Heart right ventricle (tissue), 16 donors: ENCODE data around the gene SFXN5. TPM values are rescaled to one million over a fixed set of nuclear protein-coding genes. Genes with fewer than 3 reads are reported as not detected.

Experiments used
- ATAC-seq, 8 donors: fragments of 200-7000 bp; cut with Tn5 transposase; one replicate each; pipeline ENCODE4 v1.9.1; 2020; ENCODE audit warnings: mild to moderate bottlenecking in 8 of 8, moderate library complexity in 8 of 8, moderate number of reproducible peaks in 1 of 8
- DNase-seq, 2 donors: peaks; one replicate each; pipeline ENCODE4 v3.0.0-alpha.2; 2020
- H3K27ac ChIP-seq, 10 donors: fragments of 200-600 bp; sonication (generic) in 2 of 10; one replicate each; pipeline versions ENCODE4 v1.5.0 to v1.8.0; 2020 to 2022; ENCODE audit warnings: mild to moderate bottlenecking in 3 of 10
- H3K27me3 ChIP-seq, 7 donors: fragments of 200-600 bp; one replicate each; pipeline ENCODE4 v1.8.0; 2021 to 2022; ENCODE audit warnings: mild to moderate bottlenecking in 2 of 7
- H3K36me3 ChIP-seq, 9 donors: fragments of 200-600 bp; sonication (generic) in 1 of 9; one replicate each; pipeline versions ENCODE4 v1.5.0 to v1.8.0; 2020 to 2022; ENCODE audit warnings: mild to moderate bottlenecking in 2 of 9
- H3K4me1 ChIP-seq, 9 donors: fragments of 200-600 bp; sonication (generic) in 1 of 9; one replicate each; pipeline versions ENCODE4 v1.5.0 to v1.8.0; 2020 to 2022; ENCODE audit warnings: mild to moderate bottlenecking in 4 of 9
- H3K4me3 ChIP-seq, 10 donors: fragments of 200-600 bp; sonication (generic) in 2 of 10; one replicate each; pipeline versions ENCODE4 v1.5.0 to v1.8.0; 2020 to 2022; ENCODE audit warnings: mild to moderate bottlenecking in 7 of 10, moderate library complexity in 2 of 10
- H3K9me3 ChIP-seq, 11 donors: fragments of 200-600 bp in 10 of 11; sonication (generic) in 2 of 11; one replicate each; pipeline versions ENCODE4 v1.5.0 to v1.8.0; 2013 to 2022; ENCODE audit warnings: mild to moderate bottlenecking in 2 of 11, control low read depth in 1 of 11, moderate library complexity in 1 of 11
- WGBS, 2 donors: extraction: QIAGEN DNeasy Blood & Tissue Kit; methylation state at CpG; one replicate each; pipeline ENCODE4 v1.1.7; 2013; ENCODE audit warnings: inconsistent platforms in 1 of 2; 5-methylcytosine and 5-hydroxymethylcytosine counted together
- intact Hi-C, 10 donors: fragments of 100-400 bp; cut with DNase I; formaldehyde crosslinking; loops; one replicate each; pipeline versions ENCODE4 v1.11.1 to v1.14.2; 2022
- polyA plus RNA-seq, 2 donors: library from polyadenylated mRNA; stranded (reverse); fragments of 200-250 nt; gene quantifications; one replicate each; pipeline ENCODE4 v1.2.3, GENCODE V29; 2013
- total RNA-seq, 10 donors: library from RNA; stranded (reverse); fragmentation: NEBNext Ultra II Directional in 3 of 10; extraction: Animal tissue kit (Norgen Biotek cat#: 25700) in 3 of 10; gene quantifications; one replicate each; pipeline versions ENCODE4 v1.2.1 to v1.2.4, GENCODE V29; 2021 to 2023
- TF ChIP-seq, protein P1 (sequence below), 9 donors: fragments of 200-600 bp; sonication (generic) in 2 of 9; IDR thresholded peaks; one replicate each; pipeline versions ENCODE4 v1.5.0 to v1.8.0; 2021 to 2022; ENCODE audit warnings: antibody characterized with exemption in 9 of 9, mild to moderate bottlenecking in 5 of 9, moderate library complexity in 1 of 9
- donor health status: Arrhythmogenic right ventricular cardiomyopathy.
- donor health status: ischemic (EF 13 %, LVEDD 7.1; RV severe dilation, severe dysfunction).
- donor health status: healthy with polysubstance abuse.
- donor health status: DM: no; HTN: yes; CAD: no.
- donor health status: DM: no; HTN: no; CAD: no.
- donor health status: ischemic (EF 25% LVEDD 6.9; RV normal size, moderate dysfunction).
- donor health status: ischemic (EF 25% LVEDD 5.7; RV mildly dilated, moderate dysfunction).
- donor health status: healthy.
- donor health status: DM: yes; HTN: yes; CAD: no.
- donor health status: Ischemic cardiomyopathy.
- donor health status: ischemic (EF 35%, LVEDD 5.7; RV mildly dilated, moderate dysfunction).
- donor health status: nonischemic (EF 11% LVEDD 7.7; RV severe dilation, severe dysfunction).
- donor health status: DM: yes; HTN: yes; CAD: no.
- donor health status: PGD.
- donor health status: ischemic (EF 29% LVEDD 5.4; RV normal size, mild dysfunction).
- donor health status: nonischemic (EF 23%, LVEDD 6.1; RV moderate dilation, normal function).

The SFXN5 gene
- total and polyA plus RNA-seq, 12 donors = 4.4 to 11.8 (median 9.7) TPM

DNA sequence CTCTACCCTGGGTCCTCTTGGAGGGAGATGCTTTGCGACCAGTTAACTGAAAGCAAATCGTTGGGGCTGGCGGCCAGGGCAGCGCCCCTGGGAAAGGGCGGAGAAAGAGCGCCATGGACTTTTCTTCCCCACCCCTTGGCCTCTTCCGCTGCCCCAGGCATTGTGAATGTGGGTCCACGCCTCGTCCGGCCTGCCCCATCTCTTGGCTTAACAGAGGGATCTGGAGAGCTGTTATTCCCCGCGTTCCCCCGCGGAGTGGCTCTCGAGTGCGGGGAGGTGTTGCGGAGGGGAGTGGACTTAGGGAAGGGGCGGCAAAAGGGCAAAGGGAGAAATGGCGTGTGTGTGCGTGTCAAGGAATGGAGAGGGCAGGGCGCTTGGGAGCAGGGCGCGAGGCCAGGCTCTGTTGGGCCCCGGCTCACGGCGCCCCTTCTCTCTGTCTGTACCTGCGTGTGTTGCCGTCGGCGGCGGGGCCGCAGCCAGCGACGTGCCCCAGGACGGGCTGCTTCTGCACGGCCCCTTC, 147.6 kb downstream of the SFXN5 start:
- DNase-seq (no peak), ATAC-seq (peak in 2 of 8 donors; percentile 14 to 34)
- Histone ChIP-seq H3K27ac (no peak overlapping the region), H3K36me3 (no peaks in the 10 kb centered on the region), H3K4me1 (peaks cover 18 to 37% (median 29%) of the 10 kb centered on the region in 9 donors), H3K27me3 (peaks cover 57 to 100% (median 100%) of the 10 kb centered on the region in 7 donors), H3K9me3 (no peaks in the 10 kb centered on the region), H3K4me3 (peak overlapping the region in 2 of 10 donors; percentile 1 to 2)
- intact Hi-C loops = no loop called here
- WGBS, 2 donors = 3 to 5% methylated on average over 36 of the region's 36 CpGs
- TF ChIP-seq, protein P1, sequence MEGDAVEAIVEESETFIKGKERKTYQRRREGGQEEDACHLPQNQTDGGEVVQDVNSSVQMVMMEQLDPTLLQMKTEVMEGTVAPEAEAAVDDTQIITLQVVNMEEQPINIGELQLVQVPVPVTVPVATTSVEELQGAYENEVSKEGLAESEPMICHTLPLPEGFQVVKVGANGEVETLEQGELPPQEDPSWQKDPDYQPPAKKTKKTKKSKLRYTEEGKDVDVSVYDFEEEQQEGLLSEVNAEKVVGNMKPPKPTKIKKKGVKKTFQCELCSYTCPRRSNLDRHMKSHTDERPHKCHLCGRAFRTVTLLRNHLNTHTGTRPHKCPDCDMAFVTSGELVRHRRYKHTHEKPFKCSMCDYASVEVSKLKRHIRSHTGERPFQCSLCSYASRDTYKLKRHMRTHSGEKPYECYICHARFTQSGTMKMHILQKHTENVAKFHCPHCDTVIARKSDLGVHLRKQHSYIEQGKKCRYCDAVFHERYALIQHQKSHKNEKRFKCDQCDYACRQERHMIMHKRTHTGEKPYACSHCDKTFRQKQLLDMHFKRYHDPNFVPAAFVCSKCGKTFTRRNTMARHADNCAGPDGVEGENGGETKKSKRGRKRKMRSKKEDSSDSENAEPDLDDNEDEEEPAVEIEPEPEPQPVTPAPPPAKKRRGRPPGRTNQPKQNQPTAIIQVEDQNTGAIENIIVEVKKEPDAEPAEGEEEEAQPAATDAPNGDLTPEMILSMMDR (IDR thresholded peaks at IDR 0.05) = no peak

DNA sequence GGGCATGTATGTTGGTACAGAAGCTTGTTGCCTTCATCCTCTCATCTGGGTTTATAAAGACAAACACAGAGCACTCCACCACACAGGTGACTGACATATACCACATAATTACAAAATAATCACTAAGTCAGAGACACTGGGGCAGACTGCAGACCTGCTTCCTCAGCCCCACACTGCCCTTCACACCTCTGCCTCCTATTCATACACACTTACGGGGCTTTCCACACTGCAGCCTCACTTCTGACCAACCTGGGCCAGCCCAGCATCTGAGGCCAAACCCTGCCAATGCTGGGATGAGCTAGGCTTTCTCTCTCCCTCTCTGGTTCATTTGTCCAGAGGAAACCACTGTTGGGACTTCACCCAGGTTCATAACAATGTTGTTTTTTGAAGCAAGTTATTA, 149.7 kb downstream of the SFXN5 start:
- no peak overlapping the region for H3K4me3 ChIP-seq
- H3K9me3 ChIP-seq = no peaks in the 10 kb centered on the region
- 74 to 91% methylated on average over 1 of the region's 1 CpG for WGBS, 2 donors
- intact Hi-C loops = no loop called here
- peaks cover 69 to 100% (median 99%) of the 10 kb centered on the region in 7 donors for H3K27me3 ChIP-seq
- H3K27ac ChIP-seq = no peak overlapping the region
- H3K4me1 ChIP-seq = peaks cover 29 to 55% (median 47%) of the 10 kb centered on the region in 9 donors
- TF ChIP-seq, protein P1 (IDR thresholded peaks at IDR 0.05) = no peak
- ATAC-seq (no peak), DNase-seq (no peak)
- H3K36me3 ChIP-seq = no peaks in the 10 kb centered on the region

DNA sequence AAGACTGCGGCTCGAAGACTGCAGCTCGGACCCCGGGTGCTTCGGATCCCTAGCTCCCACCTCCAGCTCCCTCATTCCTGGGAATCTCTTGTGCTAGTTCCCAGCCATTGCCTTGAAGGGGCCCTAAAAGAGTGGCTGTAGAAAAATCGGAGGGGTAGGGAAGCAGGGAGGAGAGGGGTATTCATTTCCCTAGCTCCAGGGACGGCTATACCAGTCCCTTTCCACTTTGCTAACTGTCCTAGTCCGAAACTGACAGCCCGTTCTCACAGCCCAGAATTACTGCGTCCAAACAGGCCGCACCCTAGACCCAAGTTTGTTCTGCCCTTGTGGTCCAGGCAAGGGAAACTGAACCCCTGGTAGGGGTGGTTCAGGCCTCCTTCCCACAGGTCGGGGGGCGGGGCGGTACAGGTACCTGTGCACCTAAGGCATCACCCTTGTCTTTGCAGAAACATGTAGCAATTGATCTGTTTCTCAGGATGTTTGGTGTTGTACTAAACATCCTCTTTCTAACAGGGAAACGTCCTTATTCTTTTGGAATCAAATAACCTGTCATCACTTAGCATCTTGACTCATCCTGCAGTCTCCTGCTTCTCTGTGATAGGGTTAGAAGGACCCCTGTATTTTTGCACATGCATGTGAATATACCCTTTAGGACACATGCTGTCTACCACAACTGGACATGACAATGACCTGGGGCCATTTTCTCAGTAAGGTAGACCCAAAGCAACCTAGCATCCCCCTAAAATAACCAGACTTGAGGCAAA, 150.2 kb downstream of the SFXN5 start:
- intact Hi-C loops = no loop called here
- Histone ChIP-seq H3K9me3 (no peaks in the 10 kb centered on the region), H3K4me1 (peaks cover 30 to 61% (median 53%) of the 10 kb centered on the region in 9 donors), H3K4me3 (peak overlapping the region in 4 of 10 donors; percentile 38 to 47 (median 40)), H3K27ac (no peak overlapping the region), H3K27me3 (peaks cover 71 to 100% (median 99%) of the 10 kb centered on the region in 7 donors), H3K36me3 (no peaks in the 10 kb centered on the region)
- ATAC-seq = no peak
- TF ChIP-seq, protein P1 (IDR thresholded peaks at IDR 0.05) = no peak
- 25 to 30% methylated on average over 15 of the region's 15 CpGs for WGBS, 2 donors
- no peak for DNase-seq

DNA sequence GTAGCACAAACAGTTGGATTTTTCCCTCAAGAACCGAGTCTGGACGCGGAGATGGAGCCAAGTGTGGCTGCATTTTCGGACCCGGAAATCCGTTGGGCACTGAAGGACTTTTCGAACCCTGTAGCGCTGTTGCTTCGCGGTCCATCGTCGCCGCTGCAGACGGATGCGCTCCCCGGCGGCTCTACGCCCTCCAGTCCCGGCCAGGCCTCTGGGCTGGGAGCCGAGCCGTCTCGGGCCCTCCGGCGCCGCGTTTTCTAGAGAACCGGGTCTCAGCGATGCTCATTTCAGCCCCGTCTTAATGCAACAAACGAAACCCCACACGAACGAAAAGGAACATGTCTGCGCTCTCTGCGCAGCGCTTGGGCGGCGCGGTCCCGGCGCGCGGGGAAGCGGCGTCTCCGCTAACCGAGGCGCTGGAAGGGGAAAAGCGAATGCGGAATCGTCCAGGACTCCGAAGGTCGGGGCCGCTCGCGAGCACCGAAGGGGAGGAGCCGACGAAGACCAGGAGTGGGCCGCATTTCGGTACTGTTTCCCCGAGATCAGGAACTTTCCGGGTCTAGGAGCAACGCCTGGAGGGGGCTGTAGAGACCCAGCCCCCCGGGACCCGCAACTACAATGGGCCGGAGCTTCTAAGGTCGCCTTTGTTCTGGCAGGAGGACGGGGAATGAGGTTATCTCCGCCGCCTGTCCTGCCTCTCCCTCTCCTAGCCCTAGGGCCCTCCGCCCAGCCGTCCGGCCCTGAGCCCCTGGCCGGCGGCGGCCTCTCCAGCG, 151.0 kb downstream of the SFXN5 start:
- ATAC-seq = peak in 4 of 8 donors; percentile 6 to 41 (median 23)

More for the DNA sequence above, 151.0 kb downstream of the SFXN5 start:
- intact Hi-C loops = no loop called here
- DNase-seq = no peak
- Histone ChIP-seq H3K27ac (no peak overlapping the region), H3K4me3 (peak overlapping the region; percentile 2 to 47 (median 38)), H3K27me3 (peaks cover 74 to 100% (median 99%) of the 10 kb centered on the region in 7 donors), H3K36me3 (no peaks in the 10 kb centered on the region), H3K4me1 (peaks cover 36 to 68% (median 60%) of the 10 kb centered on the region in 9 donors), H3K9me3 (no peaks in the 10 kb centered on the region)
- 2% methylated on average over 77 of the region's 77 CpGs for WGBS, 2 donors
- TF ChIP-seq, protein P1 (IDR thresholded peaks at IDR 0.05) = no peak
